OCI-M2 (cell line): ENCODE results near the gene RASAL1.

Experiments used
- DNase-seq: peaks from one replicate; lab custom pipeline; 2025; ENCODE audit not compliant: unreplicated experiment; lab: John Stamatoyannopoulos, UW

The RASAL1 gene

DNA sequence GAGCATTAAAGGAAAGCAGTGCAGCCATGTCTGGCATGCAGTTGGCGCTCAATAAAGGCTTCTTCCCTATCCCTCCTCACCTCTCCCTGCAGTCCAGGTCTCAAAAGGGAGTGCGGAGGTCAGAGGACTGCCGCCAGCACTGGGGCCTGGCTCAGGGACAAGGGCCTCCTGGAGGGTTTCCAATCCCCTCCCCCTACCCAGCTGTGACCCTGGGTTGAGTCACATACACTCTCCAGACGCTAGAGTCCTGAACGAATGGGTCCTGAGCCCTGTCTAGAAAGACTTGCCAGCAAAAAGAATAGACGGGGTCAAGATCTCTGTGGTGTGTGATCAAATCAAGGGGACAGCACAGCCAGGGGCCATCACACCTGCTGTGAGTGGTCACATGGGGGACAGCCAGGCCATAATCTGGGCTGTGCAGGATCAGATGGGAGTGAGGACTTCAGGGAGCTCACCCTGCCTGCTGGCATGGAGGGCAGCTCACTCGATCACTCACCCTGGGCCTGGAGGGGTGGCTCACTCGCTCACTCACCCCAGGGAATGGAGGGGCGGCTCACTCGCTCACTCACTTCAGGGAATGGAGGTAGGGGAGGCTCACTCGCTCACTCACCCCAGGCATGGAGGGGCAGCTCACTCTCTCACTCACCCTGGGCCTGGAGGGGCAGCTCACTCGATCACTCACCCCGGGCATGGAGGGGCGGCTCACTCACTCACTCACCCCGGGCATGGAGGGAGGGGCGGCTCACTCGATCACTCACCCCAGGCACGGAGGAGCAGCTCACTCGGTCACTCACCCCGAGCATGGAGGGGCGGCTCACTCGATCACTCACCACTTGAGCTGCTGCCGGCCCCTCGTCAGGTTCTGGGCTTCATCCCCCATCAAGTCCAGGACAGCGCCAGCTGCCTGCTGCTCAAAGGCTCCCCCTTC, 26.8 kb upstream of the RASAL1 start:
- no peak for DNase-seq

DNA sequence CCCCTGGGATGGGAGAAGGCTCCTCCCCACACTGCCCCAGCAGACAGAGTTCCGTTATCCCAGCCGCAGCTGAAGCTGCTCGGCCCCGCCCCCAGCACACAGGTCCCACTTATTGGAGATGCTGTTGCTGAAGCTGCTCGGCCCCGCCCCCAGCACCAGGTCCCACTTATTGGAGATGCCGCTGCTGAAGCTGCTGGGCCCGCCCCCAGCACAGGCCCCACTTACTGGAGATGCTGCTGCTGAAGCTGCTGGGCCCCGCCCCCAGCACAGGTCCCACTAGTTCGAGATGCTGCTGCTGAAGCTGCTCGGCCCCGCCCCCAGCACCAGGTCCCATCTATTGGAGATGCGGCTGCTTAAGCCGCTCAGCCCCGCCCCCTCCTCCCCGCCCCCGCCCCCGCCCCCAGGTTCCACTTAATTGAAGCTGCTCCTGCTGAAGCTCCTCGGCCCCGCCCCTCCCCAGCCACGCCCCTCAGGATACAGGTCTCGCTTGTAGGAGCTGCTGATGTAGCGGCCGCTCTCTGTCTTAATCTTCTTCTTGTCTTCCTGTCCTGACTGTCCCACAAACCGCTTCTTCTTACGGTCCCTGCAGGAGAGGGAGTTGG, 26.0 kb upstream of the RASAL1 start:
- no peak for DNase-seq

DNA sequence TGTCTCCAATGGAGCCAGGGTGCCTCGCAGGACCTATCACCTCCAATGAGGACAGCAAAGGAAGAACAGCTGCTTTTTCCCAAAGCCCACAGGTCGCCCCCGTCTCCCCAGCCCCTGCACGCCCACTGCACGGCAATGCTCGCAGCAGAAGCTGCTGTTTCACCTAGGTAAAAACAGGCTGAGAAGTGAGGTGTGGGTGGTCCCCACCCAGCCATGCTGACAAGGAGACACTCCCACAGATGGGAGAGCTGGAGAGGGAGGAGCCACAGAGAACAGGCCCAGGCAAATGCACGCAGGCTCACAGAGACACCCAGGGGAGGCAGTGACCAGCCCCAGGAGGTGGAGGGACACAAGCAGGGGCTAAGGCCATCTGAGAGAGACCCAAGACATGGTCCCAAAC, 24.4 kb upstream of the RASAL1 start:
- DNase-seq: no peak

DNA sequence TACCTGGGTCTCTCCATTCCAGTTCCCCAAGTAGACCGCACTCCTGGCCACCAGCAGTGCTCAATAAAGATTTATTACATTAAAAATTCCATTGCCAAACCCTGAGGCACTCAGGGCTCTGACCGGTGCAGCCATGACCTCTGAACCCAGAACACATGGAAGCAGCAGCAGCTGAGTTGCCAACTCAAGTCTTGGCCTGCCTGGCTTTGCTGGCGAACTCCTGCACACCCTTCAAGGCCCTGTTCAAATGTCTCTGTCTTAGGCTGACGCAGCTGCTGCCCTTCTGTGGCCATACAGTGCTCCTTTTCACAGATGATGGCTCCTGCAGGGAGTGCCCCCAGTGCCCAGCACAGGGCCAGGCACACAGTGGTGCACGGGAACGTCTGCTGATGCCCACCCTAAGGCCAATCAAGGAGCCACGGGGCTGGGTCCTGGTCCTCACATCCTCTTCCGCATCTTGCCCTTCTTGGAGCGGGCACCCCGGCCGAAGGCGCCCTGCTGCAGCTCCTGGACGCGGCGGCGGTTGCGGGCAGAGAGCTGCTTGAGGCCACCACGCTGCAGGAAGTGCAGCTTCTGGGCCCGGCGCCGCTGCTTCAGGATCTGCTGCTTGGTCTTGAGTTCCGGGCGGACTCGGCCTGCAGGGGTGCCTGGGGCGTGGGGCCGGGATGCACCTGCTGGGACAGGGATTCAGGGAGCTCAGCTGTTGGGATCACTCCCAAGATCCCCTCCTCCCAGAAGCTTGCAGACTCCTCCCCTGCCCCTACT, 23.1 kb upstream of the RASAL1 start:
- no peak for DNase-seq

DNA sequence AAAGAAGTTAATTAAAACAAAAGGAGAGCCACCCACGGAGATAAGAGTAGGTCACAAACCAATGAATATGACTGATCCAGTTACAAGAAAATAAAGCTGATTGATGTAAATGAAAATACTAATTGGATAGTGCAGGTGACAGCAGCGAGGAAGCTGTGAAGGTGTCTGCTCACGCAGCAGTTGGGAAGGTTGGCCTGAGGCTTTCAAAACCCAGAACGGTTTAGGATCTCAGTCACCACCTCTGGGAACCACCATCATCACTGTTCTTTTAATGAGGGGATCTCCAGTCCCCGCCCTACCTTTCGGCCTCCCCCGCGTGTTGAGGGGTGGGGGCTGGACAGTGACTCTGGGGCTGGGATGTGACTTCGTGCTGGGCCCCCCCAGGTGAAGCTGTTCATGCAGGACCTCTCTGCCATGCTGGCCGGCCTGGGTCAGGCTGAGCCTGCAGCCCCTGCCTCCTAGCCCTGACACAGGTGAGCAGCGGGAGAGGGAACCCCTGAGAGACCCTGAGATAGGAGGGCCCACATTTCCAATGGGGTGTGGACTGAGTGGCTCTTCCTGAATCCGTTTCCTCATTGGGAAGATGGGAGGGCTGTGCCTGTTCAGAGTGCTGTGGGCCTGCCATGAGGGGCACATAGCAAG, 21.8 kb upstream of the RASAL1 start:
- DNase-seq: no peak

DNA sequence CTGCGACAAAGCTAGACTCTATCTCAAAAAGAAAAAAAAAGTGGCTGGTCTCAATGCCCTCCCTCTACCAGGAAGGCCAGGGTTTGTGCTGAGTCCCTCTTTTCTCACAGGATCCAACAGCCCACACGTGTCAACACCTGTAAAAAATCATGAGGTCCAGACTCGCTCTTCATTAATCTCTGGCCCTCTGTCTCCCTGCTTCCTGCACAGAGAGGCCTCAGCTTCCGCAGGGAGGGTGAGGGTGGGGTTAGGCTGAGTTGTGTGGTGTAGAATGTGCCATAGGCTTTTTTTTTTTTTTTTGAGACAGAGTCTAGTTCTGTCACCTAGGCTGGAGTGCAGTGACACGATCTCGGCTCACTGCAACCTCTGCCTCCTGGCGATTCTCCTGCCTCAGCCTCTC, 20.1 kb upstream of the RASAL1 start:
- no peak for DNase-seq

DNA sequence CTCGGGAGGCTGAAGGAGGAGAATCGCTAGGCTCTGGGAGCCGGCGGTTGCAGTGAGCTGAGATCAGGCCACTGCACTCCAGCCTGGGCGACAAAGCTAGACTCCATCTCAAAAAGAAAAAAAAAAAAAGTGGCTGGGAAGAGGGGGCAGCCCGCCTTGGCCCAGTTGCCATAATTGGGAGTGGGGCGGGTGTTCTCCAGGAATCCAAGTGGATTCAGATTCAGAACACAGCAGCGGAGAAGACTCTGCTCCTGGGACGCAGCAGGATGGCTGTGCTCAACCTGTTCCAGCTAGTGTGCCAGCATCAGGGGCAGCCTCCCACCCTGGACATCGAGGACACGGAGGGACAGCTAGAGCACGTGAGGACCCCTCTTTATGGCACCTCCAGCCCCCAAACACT, 19.5 kb upstream of the RASAL1 start:
- DNase-seq: no peak

DNA sequence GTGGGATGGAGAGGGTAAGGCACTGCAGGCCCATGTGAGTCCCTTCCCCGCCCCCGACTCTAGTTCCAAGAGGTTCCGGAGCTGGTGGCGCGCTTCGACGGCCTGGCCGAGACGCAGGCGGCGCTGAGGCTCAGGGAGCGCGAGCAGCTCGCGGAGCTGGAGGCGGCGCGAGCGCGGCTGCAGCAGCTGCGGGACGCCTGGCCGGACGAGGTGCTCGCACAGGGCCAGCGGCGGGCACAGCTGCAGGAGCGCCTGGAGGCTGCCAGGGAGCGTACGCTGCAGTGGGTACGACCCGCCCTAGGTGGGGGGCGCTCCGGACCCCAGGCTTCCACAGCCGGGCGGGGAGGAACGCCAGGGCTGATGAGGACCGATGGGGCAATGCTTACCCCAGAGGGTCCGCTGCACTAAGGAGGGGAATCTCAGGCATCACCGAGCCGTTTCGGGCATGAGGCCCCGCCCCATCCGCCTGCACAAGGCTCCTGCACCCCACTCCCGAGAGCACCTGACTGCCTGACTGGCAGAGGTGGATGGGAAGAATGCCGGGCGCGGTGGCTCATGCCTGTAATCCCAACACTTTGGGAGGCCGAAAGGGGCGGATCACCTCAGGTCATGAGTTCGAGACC, 18.9 kb upstream of the RASAL1 start:
- DNase-seq: no peak

DNA sequence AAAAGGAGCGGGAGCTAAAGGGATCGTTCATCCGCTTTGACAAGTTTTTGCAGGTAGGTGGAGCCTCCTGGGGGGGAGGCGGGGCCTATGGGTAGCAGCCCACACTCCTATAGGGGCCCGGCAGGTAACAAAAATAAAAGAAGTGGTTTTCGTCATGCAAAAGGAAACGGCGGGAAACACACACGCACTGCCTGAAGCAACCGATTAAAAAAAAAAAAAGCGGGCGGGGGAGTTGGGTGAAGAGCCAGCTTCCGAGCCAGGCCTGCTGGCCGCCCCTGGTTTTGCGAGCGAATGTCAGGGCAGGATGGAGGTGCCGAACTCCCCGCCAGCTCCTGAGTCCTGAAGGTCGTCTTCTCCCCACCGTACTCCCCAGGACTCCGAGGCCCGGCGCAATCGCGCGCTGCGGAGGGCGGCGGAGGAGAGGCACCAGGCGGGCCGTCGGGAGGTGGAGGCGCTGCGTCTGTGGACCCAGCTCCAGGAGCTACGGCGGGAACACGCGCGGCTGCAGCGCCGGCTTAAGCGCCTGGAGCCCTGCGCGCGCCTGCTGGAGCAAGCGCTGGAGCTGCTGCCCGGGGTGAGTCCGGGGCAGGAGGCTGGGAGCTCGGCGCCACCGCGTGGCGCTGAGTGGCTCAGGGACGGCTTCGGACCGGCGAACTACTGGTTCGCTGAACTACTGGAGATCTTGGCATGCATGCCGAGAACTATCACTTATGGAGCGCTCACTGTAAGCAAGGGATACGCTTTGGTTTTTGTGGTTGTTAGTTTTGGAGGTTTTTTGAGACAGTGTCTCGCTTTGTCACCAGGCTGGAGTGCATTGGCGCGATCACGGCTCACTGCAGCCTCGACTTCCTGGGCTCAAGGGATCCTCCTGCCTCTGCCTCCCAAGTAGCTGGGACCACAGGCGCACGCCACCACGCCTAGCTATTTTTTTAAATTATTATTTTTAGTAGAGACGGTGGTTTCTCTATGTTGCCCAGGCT, 17.6 kb upstream of the RASAL1 start:
- no peak for DNase-seq

DNA sequence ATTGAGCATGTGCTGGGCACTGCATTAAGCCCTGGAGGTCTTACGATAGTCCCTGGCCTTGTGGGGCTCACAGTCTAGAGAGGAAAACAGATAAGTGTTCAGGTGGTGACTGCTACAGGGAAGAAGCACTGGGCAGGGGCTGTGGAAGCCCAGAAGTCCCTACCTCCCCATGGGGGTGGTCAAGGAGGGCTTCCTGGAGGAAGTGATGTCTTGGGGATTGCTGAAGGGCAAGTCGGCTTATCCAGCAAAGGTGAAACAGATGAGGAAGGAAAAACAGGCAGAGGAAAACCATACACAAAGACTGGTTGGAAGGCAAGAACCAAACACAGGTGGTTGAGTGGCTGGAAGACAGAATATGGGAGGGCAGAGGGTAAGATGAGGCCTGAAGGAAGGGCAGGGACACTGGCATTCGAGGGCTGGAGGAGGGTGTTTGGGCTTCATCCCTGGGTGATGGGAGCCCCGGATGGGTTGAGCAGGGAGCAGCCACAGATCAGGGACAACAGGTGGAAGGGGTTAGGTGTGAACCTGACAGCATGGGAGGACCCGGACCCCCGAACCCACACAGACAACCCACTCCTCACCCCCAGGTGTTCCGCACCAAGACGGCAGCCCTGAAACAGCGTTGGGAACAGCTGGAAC, 16.8 kb upstream of the RASAL1 start:
- no peak for DNase-seq

DNA sequence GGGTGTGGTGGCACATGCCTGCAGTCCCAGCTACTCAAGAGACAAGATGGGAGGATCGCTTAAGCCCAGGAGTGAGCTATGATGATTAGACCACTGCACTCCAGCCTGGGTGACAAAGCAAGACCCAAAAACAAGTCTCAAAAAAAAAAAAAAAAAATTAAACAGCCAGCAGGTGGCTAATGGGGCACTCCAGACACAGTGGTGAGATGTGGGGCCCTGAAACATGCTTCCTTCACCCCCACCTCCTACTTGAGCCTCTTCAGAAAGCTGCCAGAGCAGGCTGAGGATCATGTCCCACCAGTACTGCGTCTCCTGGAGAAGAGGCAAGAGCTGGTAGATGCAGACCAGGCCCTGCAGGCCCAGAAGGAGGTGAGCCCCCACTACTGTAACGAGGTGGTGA, 16.1 kb upstream of the RASAL1 start:
- no peak for DNase-seq

DNA sequence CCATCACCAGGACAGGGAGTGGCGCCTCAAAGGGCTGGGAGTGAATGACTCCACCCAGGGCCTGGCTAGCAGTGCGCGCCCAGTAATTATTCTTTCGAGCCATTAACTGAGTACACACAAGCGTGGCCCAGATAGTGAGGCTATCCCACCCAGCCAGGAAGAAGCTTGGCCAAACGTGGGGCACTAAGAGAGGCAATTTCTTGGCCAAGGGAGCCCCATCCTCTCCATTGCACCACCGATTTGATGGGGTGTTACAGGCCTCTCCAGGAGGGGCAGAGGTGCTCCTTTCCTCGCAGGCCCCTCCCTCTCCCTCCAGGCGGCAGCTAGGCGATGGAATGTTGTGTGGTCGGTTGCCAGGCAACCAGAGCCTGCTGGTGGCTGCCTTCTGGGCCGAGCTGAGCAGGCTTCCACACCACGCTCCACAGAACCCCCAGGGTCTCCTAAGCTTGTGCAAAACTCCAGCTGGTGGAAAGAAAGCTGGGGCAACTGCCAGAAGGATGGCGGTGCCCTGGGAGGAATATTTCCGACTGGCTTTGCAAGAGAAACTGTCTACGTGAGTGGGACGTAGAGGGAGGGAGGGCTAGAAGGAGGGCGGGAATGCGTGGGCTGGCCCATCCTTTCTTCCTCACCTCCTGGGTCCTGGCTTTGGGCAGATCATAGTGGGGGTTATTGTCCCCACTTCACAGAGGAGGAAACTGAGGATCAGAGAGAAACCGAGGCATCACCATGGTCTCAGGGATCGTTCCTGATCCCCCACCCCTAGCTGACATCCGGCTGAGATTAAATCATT, 14.0 kb upstream of the RASAL1 start, which contains the start of gene CFAP73:
CFAP73 (plus strand) TSS at position 364 of the 790 bp plus-strand sequence; CDS start at position 498, 134 bp downstream.
- DNase-seq: no peak

DNA sequence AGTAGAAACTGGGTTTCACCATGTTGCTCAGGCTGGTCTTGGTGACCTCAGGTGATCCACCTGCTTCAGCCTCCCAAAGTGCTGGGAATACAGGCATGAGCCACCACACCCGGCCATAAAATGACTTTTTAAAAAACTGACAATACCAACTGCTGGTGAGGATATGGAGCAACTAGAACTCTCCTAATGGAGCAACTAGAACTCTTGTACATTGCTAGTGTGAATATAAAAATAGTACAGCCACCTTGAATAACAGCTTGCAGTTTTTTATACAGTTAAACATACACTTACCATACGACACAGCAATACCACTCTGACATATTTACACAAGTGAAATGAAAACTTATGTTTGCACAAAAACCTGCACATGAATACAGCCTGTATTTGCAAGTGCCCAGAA, 11.4 kb upstream of the RASAL1 start:
- no peak for DNase-seq

DNA sequence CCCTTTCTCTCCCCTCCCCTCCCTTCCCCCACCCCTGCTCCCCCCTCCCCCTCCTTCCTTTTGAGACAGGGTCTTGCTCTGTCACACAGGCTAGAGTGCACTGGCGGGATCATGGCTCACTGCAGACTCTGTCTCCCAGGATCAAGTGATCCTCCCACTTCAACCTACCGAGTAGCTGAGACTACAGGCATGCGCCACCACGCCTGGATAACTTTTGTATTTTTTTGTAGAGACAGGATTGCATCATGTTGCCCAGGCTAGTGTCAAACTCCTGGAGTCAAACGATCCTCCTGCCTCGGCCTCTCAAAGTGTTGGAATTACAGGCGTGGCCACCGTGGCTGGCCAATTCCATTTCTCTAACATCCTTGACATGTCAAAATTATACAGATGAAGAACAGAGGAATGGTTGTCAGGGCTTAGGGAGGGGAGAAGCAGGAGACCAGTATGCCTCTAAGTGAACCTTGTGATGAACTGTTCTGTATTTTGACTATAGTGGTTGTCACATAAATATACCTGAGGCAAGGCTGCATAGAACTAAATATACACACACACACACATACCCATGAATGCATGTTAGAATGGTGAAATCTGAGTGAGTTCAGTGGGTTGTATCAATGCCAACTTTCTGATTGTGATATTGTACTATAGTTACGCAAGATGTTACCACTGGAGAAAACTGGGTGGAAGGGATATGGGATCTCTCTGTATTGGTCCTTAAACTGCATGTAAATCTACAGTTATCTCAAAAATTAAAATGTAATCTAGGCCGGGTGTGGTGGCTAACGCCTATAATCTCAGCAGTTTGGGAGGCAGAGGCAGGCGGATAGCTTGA, 10.4 kb upstream of the RASAL1 start:
- DNase-seq: no peak

DNA sequence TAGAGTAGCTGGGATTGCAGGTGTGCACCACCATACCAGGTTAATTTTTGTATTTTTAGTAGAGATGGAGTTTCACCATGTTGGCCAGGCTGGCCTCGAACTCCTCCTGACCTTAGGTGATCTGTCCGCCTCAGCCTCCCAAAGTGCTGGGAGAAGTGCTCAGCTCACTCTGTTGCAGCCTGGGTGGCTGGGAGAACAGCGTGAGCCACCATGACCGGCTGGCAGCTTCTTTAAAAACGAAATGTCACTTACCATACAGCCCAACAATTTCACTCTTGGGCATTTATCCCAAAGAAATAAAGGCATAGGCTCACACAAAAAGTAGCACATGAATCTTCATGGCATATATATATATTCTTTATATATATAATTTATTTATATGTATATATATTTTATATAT, 9.2 kb upstream of the RASAL1 start:
- no peak for DNase-seq

DNA sequence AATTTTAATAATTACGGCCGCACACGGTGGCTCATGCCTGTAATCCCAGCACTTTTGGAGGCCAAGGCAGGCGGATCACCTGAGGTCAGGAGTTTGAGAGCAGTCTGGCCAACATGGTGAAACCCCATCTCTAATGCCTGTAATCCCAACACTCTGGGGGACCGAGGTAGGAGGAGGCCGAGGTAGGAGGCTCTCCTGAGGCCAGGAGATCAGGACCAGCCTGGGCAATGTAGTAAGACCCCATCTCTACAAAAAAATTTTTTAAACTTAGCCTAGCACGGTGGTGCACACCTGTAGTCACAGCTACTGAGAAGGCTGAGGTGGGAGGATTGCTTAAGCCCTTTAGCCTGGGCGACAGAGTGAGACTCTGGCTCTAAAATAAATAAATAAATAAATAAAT, 8.4 kb upstream of the RASAL1 start:
- DNase-seq: no peak

DNA sequence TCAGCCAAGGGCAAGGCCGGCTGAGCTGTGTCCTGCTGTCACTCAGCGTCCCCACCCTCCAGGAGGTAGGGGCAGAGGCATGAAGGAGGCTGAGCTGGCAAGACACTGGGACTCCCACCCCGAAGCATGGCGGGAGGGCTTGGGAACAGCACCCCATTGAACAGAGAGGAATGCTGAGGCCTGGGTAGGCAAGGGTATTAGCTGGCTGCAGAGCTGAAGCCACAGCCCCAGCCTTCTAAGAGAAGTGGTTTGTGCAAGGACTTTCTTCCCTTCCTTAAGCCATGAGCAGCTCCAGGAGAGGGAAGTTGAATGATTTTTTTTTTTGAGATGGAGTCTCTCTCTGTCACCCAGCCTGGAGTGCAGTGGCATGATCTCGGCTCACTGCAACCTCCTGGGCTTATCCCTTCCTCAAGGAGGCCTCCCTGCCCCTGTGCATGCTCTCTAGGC, 7.3 kb upstream of the RASAL1 start:
- no peak for DNase-seq
